Endothelial cell of umbilical vein (primary cell): Measurements from ENCODE around the gene MYH14. TPM values are rescaled to one million over a fixed set of nuclear protein-coding genes. Genes with fewer than 3 reads are reported as not detected.

Experiments used
- BruUV-seq: library from RNA; stranded (reverse); fragments of 400-500 nt; replicated peaks from 2 replicates; lab custom pipeline; 2021; lab: Mats Ljungman, UMichigan
- CTCF ChIA-PET: fragments of 300-600, 350-600 bp; sonication (Branson Sonifier 250); formaldehyde crosslinking; loops from one replicate; lab custom pipeline; 2021; ENCODE audit warnings: antibody characterized with exemption, inconsistent platforms; lab: Charles Lee
- POLR2A ChIA-PET: fragments of 300-600, 350-600 bp; sonication (Branson Sonifier 250); formaldehyde crosslinking; loops from one replicate; lab custom pipeline; 2021; ENCODE audit warnings: antibody characterized with exemption, inconsistent platforms; lab: Charles Lee
- DNase-seq: peaks from one replicate; pipeline ENCODE4 v3.0.0-alpha.2; 2011; ENCODE audit warnings: low read depth, low spot score
- FAIRE-seq: peaks from 2 replicates; lab custom pipeline; 2011; peaks lifted over from hg19 to GRCh38; lab: Jason Lieb, UNC
- H2AFZ ChIP-seq: 2 replicates; pipeline ENCODE4 v1.6.0; 2012; ENCODE audit warnings: low read depth, low read length, control low read depth, inconsistent platforms
- H3K27ac ChIP-seq: 2 replicates; pipeline ENCODE4 v1.5.1; 2011; ENCODE audit warnings: low read depth, mild to moderate bottlenecking, control low read depth, low read length, moderate library complexity; ENCODE audit not compliant: insufficient read depth
- H3K27me3 ChIP-seq, 2 experiments: 2 replicates each; pipeline versions ENCODE4 v1.6.0 to v1.6.1; 2011; ENCODE audit warnings: low read length in 2 of 2, mixed read lengths in 1 of 2; ENCODE audit not compliant: control insufficient read depth in 2 of 2, insufficient read depth in 2 of 2
- H3K36me3 ChIP-seq, 2 experiments: 2 replicates in 1 of 2; 3 replicates in 1 of 2; pipeline ENCODE4 v1.5.1; 2011; ENCODE audit warnings: low read length in 2 of 2, mild to moderate bottlenecking in 1 of 2, moderate library complexity in 1 of 2; ENCODE audit not compliant: control insufficient read depth in 2 of 2, insufficient read depth in 2 of 2; ENCODE audit errors: extremely low read depth in 1 of 2
- H3K4me1 ChIP-seq: 3 replicates; pipeline ENCODE4 v1.5.1; 2011; ENCODE audit warnings: mild to moderate bottlenecking, low read length; ENCODE audit not compliant: control insufficient read depth, insufficient read depth; ENCODE audit errors: extremely low read depth
- H3K4me2 ChIP-seq: 2 replicates; pipeline ENCODE4 v1.6.1; 2011; ENCODE audit warnings: low read length, control low read depth, mixed read lengths; ENCODE audit not compliant: insufficient read depth
- H3K4me3 ChIP-seq, 3 experiments: fragments of 200-600 bp in 1 of 3; sonication (generic), shearing (Covaris generic) in 1 of 3; replicated peaks in 1 of 3; 2 replicates each; pipeline ENCODE4 v1.5.1; 2011 to 2016; ENCODE audit warnings: control low read depth in 3 of 3, low read length in 3 of 3, mild to moderate bottlenecking in 2 of 3, inconsistent platforms in 1 of 3, low read depth in 1 of 3, moderate library complexity in 1 of 3; ENCODE audit not compliant: insufficient read depth in 1 of 3
- H3K79me2 ChIP-seq: 2 replicates; pipeline ENCODE4 v1.6.0; 2012; ENCODE audit warnings: low read length, inconsistent platforms; ENCODE audit not compliant: control insufficient read depth, insufficient read depth
- H3K9ac ChIP-seq: replicated peaks from 2 replicates; pipeline ENCODE3; 2011; ENCODE audit warnings: low read length, control low read depth; ENCODE audit not compliant: insufficient read depth; ENCODE audit errors: extremely low read depth
- H3K9me1 ChIP-seq: replicated peaks from 3 replicates; pipeline ENCODE4 v1.6.0; 2011; ENCODE audit warnings: mild to moderate bottlenecking, low read length; ENCODE audit not compliant: control insufficient read depth, insufficient read depth; ENCODE audit errors: extremely low read depth
- H3K9me3 ChIP-seq: replicated peaks from 2 replicates; pipeline ENCODE4 v1.5.1; 2012; ENCODE audit warnings: low read length, inconsistent platforms; ENCODE audit not compliant: control insufficient read depth, insufficient read depth
- H4K20me1 ChIP-seq: replicated peaks from 2 replicates; pipeline ENCODE3; 2011; ENCODE audit warnings: mild to moderate bottlenecking, low read length; ENCODE audit not compliant: control insufficient read depth, insufficient read depth; ENCODE audit errors: extremely low read depth
- CTCF ChIP-seq, 2 donors: IDR thresholded peaks; 1 replicate in 1 of 2; 2 replicates in 1 of 2; pipeline ENCODE4 v1.5.1; 2011; ENCODE audit warnings: low read length in 2 of 2, mild to moderate bottlenecking in 2 of 2, moderate library complexity in 2 of 2, control low read depth in 1 of 2, inconsistent platforms in 1 of 2, low read depth in 1 of 2; ENCODE audit not compliant: insufficient read depth in 1 of 2; ENCODE audit errors: extremely low read depth in 1 of 2
- EZH2 ChIP-seq: IDR thresholded peaks from 2 replicates; pipeline ENCODE4 v1.6.1; 2012; ENCODE audit warnings: borderline replicate concordance, low read depth, mild to moderate bottlenecking, moderate library complexity, low read length, inconsistent platforms; ENCODE audit not compliant: severe bottlenecking
- FOS ChIP-seq: IDR thresholded peaks from 2 replicates; pipeline ENCODE4 v1.6.1; 2011; ENCODE audit warnings: mild to moderate bottlenecking, low read length, moderate library complexity, borderline replicate concordance; ENCODE audit not compliant: insufficient read depth
- GATA2 ChIP-seq: IDR thresholded peaks from 2 replicates; pipeline ENCODE4 v1.7.0; 2011; ENCODE audit warnings: low read depth, mild to moderate bottlenecking, moderate library complexity, mixed read lengths, low read length; ENCODE audit not compliant: insufficient read length, insufficient read depth
- JUN ChIP-seq: IDR thresholded peaks from 2 replicates; pipeline ENCODE4 v1.6.1; 2011; ENCODE audit warnings: borderline replicate concordance, low read depth; ENCODE audit not compliant: insufficient read length, insufficient read depth
- MAX ChIP-seq: IDR thresholded peaks from 2 replicates; pipeline ENCODE4 v1.6.1; 2011; ENCODE audit not compliant: insufficient read depth, insufficient read length
- MYC ChIP-seq: IDR thresholded peaks from one replicate; pipeline ENCODE4 v1.6.1; 2011; ENCODE audit warnings: mild to moderate bottlenecking, low read depth, low read length
- POLR2A ChIP-seq: IDR thresholded peaks from 2 replicates; pipeline ENCODE4 v1.6.1; 2012; ENCODE audit warnings: low read depth, mild to moderate bottlenecking, control low read depth, low read length
- POLR2AphosphoS5 ChIP-seq: IDR thresholded peaks from 2 replicates; pipeline ENCODE4 v1.6.1; 2012; ENCODE audit warnings: low read depth, mild to moderate bottlenecking, control low read depth, low read length, moderate library complexity; ENCODE audit not compliant: insufficient read depth
- dilution Hi-C: fragments of 300-500 bp; cut with MboI; formaldehyde crosslinking; loops from one replicate; pipeline ENCODE4 v1.15.0; 2019; ENCODE audit warnings: low sequenced_read_pairs; ENCODE audit not compliant: extremely low pct_ligation_motif_present
- intact Hi-C: fragments of 100-400 bp; cut with micrococcal nuclease; formaldehyde crosslinking; loops from one replicate; pipeline ENCODE4 v1.10.0; 2022
- polyA plus RNA-seq, 4 experiments: library from polyadenylated mRNA; depleted of rRNA in 3 of 4; stranded (reverse) in 3 of 4; unstranded in 1 of 4; fragments of >200 nt; gene quantifications; 2 replicates each; pipeline versions ENCODE4 v1.2.1 to v1.2.3, GENCODE V29; 2011 to 2012; ENCODE audit warnings: missing spikeins in 1 of 4
- total RNA-seq: library from RNA; stranded (reverse); gene quantifications from 2 replicates; pipeline ENCODE4 v1.2.3, GENCODE V29; 2021

MYH14 gene
- total and polyA plus RNA-seq, 2 donors (not counting 3 experiments of a cell fraction or from before 2014, with no cell fraction given) = 0.13 TPM; not detected in 1

- FAIRE-seq (no peak), DNase-seq (no peak)
- peaks cover 10 to 13% of the 10 kb centered on the region in 2 experiments for H3K27me3 ChIP-seq
- no peak overlapping the region for H3K4me2 ChIP-seq
- no TSS peak for BruUV-seq
- no peaks in the 10 kb centered on the region for H3K9me3 ChIP-seq
- ChIA-PET CTCF (no interaction called here), POLR2A (no interaction called here)
- no peaks in the 10 kb centered on the region for H4K20me1 ChIP-seq
- H3K9ac ChIP-seq = no peak overlapping the region
- H3K4me1 ChIP-seq = no peaks in the 10 kb centered on the region
- no peaks in the 10 kb centered on the region for H3K9me1 ChIP-seq
- H3K79me2 ChIP-seq = no peaks in the 10 kb centered on the region
- H3K36me3 ChIP-seq = no peaks in the 10 kb centered on the region
- TF ChIP-seq EZH2 (peak; percentile 39), GATA2 (no peak)
- intact Hi-C loops (no loop called here), dilution Hi-C loops (no loop called here)
- H3K27ac ChIP-seq = no peak overlapping the region
- no peak overlapping the region for H3K4me3 ChIP-seq
- no peak overlapping the region for H2AFZ ChIP-seq
Observed at GRCh38 chr19:50204811-50205675, 1.6 kb downstream of the MYH14 start.

- dilution Hi-C loops (no loop called here), intact Hi-C loops (no loop called here)
- no peaks in the 10 kb centered on the region for H3K9me3 ChIP-seq
- H3K27ac ChIP-seq = no peak overlapping the region
- peaks cover 10 to 13% of the 10 kb centered on the region in 2 experiments for H3K27me3 ChIP-seq
- no peaks in the 10 kb centered on the region for H3K79me2 ChIP-seq
- H3K4me3 ChIP-seq = no peak overlapping the region
- no peaks in the 10 kb centered on the region for H3K36me3 ChIP-seq
- no peak overlapping the region for H3K4me2 ChIP-seq
- no peak overlapping the region for H2AFZ ChIP-seq
- POLR2A ChIA-PET = no interaction called here
- no peak overlapping the region for H3K9ac ChIP-seq
- no peaks in the 10 kb centered on the region for H3K9me1 ChIP-seq
- CTCF ChIA-PET = no interaction called here
- DNase-seq = no peak
- no peaks in the 10 kb centered on the region for H4K20me1 ChIP-seq
- no peak for FAIRE-seq
- no peaks in the 10 kb centered on the region for H3K4me1 ChIP-seq
- no TSS peak for BruUV-seq
- TF ChIP-seq CTCF (IDR thresholded peaks at IDR 0.05; ENCODE audit: extremely low read depth in 1 of 2, insufficient read depth in 1 of 2, low read depth in 1 of 2, low read length in 2 of 2) (no peak), POLR2AphosphoS5 (no peak), JUN (no peak), MYC (no peak), FOS (no peak), GATA2 (no peak), POLR2A (no peak), MAX (no peak), EZH2 (no peak)
Observed at GRCh38 chr19:50205681-50206138, 2.3 kb downstream of the MYH14 start.
